HG02798 (cell line): Measurements from ENCODE around the gene JUND.
"Not testable (repeated sequence)": the region's sequence is repeated elsewhere in the genome, so short reads cannot be mapped to it uniquely, and the experiment has no call there.

ENCODE experiments used
- ATAC-seq: cut with Tn5 transposase; IDR thresholded peaks from one replicate; pipeline ENCODE4 v1.9.1; 2021; ENCODE audit warnings: mild to moderate bottlenecking; ENCODE audit not compliant: unreplicated experiment, poor library complexity

Gene JUND

DNA sequence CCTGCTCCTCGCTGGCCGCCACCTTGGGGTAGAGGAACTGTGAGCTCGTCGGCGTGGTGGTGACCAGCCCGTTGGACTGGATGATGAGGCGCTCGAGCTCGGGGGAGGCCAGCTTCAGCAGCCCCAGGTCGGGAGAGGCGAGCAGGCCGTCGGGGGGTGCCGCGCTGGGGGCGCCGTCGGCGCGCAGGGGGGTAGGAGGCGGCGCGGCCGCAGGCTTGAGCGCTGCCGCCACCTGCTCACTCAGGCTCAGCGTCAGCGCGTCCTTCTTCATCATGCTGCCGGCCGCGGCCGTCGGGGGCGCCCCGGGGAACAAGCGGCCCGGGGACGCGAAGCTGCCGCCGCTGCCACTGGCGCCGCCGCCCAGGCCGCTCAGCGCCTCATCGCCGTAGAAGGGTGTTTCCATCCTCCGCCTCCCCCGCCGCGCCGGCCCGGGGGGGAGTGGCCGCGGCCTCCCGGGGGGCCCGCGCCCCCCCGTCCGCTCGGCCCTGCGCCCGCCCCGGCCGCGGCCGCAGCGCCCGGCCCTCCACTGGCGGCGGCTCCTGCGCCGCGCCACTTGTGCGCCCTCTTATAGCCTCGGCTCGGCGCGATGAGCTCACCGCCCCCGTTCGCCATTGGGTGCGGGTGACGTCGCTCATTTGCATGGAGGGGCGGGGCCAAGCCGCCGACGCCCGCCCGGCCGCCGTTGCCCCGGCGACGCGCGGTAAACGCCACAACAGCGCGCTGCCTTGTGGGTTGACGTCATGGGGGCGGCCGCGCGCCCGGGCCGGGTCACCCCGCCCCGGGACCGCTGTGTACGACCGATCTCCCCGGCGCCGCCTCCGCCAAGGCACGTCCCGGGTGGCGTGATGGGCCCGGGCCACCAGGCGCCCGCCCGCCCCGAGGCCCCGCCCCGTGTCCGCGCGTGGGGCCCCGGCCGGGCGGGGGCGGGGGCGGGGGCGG lies at the start of gene JUND:
JUND (minus strand) TSS at position 541 of the 939 bp plus-strand sequence; CDS start at position 403, 138 bp downstream.
- peak; percentile 69 for ATAC-seq

DNA sequence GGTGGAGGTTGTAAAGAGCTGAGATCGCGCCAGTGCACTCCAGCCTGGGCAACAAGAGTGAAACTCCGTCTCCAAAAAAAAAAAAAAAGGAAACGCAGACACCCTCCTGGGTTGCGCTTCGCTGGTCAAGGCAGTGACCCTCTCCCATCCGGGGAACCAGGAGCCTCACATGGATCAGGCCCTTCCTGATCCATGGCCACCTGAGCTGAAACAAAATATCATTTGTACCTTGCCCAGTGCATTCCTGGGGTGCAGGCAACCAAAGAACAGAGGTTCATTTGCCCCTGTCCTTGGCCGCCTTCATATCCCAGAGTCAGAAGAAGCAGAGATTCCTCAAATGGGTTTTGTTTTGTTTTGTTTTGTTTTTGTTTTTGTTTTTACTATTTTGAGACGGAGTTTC lies 49.4 kb upstream of the JUND start:
- ATAC-seq = no peak

DNA sequence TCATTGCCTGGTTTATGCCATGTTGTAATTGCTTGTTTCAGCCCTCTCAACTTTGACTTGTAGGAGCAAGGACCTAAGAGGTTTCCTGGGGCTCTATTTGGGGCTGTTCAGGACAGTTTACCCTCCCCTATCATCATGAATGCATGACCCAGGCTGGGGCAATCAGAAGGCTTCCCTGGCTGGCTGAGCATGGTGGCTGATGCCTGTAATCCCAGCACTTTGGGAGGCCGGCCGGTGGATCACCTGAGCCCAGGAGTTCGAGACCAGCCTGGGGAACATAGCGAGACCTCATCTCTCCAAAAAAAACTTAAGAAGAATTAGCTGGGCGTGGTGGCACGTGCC lies 47.6 kb upstream of the JUND start:
- ATAC-seq = no peak

DNA sequence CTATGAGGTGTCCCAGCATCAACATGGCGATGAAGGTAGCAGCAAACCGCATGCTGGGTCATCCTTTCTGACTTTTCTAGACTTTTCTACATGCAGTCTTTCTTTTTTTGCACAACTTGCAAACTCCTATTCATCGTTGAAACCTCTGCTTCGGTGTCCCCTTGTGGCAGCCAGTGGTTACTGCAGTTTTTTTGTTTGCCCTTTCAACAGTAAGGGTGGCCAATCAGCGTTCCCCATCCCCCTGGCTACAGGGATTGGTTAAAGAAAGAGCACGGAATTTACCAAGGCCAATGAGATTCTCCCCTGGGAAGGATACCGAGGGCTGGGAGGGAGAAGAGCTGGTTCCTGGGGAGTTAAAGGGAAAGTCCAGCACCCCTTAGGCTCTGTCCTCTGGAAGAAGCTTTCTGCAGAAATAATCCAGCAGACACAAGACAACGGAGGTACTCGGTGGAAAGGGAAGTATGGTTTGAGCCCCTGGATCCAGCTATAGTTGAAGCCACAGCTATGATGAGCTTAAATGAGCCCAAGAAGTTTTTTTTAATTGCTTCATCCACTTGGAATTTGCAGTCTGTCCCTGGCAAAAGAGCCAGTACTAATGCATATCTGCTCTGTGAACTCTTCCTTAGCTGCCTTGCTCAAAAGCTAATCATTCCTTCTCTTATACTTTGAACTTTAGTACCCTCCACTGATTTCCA lies 47.1 kb upstream of the JUND start:
- ATAC-seq = peak; percentile 94

DNA sequence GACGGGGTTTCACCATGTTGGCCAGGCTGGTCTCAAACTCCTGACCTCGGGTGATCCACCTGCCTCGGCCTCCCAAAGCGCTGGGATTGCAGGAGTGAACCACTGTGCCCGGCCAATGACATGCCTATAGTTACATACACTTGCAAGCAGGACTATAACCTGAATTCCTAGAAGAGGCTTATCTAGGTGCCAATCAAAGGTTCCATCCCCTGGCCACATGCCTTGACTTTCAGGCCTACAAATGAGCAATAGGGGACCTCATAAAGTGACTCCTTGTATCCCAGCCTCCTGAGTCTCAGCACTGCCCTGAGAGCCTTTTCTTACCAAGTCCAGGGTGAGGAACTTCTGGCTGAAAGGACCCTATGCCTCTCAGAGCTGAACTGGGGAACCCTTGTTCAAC lies 45.4 kb upstream of the JUND start:
- ATAC-seq = no peak

DNA sequence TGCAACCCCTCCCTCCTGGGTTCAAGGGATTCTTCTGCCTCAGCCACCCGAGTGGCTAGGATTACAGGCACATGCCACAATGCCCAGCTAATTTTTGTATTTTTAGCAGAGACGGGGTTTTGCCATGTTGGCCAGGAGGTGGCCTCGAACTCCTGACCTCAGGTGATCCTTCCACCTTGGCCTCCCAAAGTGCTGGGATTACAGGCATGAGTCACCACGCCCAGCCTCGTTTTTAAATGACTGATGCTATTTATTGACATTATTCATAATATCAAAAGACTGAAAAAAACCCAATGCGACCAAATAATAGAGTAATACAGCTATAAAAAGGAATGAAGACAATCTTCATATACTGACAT lies 42.9 kb upstream of the JUND start:
- not testable (repeated sequence) for ATAC-seq

DNA sequence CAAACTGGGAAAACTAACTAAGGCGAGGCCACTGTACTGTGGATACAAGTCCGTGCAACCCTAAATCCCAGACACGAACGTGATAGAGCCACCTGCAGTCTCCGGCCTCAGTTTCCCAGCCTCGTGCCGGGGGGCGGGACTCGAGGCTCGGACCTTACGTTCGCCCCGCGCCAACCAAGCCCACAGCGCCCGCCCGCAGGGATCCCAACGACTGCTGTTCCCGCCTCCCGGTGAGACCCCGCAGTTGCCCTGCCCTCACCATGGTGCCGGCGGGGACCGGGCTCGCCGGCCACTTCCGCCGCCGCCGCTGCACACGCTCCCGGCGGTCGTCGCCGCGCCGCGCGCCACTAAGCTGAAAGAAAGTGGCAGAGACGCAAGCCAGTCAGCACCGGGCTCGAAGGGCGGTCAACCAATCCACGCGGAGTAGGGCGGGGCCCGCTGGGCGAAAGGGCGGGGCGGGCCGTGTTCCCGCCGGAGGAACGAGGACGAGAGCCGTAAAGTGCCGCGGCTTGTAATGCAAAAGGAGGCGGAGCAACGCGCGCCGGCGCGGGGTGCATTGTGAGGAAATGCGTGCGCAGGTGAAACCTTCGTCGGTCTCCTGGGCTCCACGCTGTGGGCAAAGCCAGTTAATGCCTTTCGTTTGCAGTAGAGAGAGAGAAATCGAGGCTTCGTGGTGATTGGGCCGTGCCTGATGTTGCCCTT lies 41.5 kb upstream of the JUND start, which contains the start of gene LSM4:
LSM4 (minus strand) TSS at position 318 of the 702 bp plus-strand sequence; CDS start at position 262, 56 bp downstream.
- ATAC-seq = peak; percentile 95

DNA sequence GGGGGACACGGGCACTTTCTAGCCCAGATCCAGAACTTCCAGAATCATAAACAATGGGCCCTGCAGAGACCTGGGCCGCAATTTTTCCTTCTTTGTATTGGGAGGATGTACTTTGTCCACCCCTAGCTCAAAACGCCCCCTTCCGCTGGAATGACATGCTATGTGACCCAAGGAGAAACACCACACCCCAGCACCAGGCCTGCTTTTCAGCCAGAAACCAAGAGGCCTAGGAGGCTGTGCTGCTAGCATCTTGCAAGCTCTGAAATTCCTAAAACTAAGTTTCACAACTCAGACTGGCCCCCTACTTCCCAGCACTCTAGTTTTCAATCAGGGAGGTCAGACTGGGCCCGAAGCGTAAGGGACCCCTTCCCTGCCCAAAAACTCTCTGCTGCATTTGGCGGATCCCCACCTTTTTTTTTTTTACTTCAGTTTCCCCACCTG lies 40.9 kb upstream of the JUND start:
- ATAC-seq = no peak

DNA sequence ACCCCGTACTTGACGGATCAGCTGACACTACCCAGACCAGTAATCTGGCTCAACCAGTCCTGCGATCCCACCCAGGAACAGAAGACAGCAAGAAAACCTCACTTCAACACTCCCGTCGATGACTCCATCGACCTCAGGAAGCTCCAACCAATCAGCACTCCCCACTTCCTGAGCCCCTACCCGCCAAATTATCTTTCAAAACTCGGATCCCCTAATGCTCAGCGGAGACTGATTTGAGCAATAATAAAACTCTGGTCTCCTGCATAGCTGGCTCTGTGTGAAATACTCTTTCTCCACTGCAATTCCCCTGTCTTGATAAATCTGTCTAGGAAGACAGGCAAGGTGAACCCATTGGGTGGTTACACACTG lies 40.3 kb upstream of the JUND start:
- ATAC-seq = no peak

DNA sequence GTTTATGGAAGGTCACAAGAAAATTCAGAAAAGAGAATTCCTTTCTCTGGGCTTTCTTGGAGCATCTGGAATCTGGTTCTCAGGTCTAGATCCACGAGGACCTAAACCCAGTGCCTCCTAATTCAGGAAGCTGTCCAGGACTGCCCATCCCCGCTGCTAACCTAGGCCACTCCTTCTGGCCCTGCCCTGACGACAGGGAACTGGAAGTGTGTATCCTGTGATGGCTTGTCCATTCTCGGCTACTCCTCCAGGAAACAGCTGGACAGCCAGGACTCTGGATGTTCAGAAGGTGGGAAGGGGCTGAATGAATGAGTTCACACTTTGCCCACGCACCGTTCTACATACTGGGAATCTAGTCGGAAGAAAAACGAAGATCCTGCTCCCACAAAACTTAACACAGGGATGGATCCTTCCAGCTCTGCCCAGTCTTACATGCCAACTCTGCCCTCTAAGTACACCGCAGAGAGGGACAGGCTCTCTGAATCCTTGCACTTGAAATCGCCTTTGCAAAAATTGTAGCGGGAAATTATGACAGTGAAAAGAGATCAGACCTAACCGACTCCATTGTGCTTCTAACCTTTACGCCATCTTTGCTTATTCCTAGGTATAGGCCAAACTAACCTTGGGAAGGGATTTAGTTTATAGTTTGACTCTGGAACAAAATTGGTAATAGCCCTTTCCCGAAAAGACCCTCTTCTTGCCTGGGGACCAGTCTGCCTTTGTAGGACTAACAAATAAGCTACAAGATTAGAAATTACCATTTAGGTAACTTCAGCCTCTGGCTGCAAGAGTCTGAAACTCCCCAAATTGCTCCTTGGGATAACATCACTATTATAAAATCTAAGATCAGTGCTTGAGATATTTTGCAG lies 39.7 kb upstream of the JUND start:
- ATAC-seq = no peak

DNA sequence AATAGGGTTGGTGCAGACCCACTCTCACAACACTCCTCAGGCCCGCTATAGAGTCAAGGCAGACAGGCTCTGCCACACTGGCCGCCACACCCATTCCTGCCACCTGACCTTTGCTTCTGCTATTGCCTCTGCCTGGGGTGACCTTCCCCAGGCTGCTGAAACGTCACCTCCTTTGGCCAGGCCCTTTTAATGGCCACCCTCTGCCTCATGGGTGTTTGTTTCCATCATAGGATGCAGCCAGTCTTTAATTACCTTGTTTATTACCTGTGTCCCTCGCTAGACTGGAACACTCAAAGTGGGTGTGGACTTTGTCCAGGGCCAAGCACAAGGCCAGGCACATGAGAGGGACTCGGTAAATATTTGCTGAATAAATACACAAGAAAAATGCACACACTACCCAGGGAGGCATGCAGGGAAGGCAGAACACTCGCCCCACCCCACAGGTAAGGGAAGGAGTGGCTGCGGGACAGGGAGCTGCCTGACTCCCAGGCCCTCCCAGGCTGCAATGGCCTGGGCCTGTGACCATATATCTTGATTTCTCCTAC lies 38.2 kb upstream of the JUND start:
- ATAC-seq = no peak

DNA sequence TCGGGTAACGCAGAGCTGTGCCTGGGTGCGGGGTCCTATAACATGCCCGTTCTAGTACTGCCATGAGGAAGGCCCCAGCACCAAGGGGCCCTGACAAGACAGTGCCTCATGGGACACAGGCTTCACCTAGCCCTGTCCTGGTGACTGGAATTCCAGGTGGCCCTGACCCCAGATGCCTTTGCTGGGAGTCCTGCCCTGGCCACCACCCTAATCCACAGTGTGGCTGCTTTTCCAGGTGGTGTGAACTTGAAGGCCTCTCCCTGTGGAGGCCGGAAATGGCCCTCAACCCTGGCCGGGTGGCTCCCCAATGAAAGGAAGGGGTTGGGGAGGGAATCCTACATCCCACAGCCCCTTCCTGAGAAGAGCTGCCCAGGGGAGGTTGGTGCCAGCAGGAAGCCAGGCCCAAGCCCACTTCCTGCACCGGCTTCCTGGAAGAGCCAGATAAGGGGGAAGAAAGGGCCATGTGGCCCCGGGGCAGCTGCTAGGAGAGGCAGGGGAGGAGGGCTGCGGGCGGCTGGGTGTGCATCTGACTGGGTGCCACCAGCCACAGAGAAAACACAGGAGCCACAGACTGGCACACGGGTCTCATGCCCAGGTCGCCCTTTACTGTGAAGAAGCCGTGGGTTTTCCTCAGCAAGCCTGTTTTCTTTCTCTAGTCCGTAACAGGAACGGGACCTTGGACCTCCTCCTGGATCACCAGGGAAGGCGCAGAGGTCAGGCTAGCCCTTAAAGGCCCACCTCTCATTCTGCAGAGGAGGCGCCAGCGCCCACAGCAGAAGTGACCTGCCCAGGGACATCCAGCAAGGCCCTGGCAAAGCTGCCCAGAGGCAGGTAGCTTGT lies 36.8 kb upstream of the JUND start:
- ATAC-seq = no peak

DNA sequence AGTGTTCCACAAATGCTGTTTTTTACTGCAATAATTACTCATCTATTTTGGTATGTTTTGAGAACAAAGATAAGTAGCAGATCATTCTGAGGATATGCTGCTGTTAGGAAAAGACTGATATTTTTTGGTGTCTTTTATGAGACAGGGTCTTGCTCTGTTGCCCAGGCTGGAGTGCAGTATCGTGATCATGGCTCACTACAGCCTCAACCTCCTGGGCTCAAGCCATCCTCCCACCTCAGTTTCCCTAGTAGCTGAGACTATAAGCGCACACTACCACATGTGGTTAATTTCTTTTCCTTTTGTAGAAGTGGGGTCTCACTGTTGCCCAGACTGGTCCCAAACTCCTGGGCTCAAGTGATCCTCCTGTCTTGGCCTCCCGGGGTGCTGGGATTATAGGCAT lies 32.0 kb upstream of the JUND start:
- no peak for ATAC-seq

DNA sequence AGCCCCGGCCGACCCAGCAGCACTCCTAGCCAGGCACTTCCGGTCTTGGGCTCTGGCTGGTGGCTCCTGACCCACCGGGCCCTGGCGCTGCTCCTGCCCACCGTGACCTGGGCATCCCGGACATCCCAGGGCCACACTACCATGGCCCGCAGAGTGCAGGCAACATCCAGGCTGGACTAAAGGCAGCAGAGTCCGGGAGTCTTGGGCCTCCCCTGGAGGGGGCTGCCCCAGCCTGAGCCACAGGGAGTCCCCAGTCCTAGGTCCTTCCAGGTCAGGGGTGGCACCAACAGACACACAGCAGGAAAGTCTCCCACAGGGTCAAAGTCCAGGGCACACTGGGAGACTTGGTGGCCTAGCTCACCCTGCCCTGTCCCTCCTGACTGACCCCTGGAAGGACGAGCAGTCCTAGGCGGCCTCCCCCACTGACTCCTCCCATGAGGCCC lies 30.7 kb upstream of the JUND start:
- no peak for ATAC-seq

DNA sequence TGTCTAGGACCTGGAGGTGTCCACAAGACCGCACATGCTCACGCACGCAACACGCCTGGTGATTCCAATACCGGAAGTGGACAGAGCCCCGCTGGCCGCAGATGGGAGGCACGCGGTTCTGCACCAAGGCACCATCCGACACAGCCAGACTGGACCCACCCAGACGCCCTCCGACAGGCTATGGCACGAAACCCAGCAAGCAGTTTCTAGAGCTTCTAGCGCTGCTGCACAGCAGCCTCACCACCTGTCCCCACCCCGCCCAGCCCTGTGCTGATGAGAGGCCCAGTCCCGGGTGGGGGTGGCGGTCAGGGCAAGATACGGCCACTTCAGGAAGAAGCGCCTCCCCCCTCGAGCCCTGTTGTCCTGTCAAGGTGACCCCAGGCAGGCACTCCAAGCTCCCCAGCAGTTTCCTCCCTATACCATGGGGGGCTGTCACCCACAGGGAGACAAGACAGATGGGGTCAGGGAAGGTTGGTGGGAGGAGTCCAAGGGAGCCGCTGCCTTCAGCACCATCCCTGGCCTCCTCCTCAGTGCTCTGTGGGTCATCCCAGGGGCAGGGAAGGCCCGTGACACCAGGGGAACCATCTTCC lies 30.2 kb upstream of the JUND start:
- ATAC-seq = no peak

DNA sequence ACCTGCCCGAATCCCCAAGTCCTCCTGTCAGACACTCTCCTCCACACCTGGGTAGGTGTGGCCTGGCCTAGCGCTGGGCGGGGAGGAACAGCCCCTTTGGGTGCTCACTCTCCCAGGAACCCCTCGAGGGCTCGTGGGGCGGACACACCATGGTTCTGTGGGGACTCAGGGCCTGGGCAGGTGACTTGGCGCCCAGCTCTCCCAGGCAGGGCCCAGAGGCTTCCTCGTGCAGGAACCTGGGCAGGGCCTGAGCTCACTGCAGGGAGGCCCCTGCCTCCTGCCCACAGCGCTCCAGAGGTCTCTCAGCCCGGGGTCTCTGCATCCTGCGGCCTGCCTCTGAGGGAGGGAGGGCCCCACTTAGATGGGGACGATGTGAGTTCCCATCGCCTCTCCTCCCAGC lies 29.5 kb upstream of the JUND start:
- no peak for ATAC-seq

DNA sequence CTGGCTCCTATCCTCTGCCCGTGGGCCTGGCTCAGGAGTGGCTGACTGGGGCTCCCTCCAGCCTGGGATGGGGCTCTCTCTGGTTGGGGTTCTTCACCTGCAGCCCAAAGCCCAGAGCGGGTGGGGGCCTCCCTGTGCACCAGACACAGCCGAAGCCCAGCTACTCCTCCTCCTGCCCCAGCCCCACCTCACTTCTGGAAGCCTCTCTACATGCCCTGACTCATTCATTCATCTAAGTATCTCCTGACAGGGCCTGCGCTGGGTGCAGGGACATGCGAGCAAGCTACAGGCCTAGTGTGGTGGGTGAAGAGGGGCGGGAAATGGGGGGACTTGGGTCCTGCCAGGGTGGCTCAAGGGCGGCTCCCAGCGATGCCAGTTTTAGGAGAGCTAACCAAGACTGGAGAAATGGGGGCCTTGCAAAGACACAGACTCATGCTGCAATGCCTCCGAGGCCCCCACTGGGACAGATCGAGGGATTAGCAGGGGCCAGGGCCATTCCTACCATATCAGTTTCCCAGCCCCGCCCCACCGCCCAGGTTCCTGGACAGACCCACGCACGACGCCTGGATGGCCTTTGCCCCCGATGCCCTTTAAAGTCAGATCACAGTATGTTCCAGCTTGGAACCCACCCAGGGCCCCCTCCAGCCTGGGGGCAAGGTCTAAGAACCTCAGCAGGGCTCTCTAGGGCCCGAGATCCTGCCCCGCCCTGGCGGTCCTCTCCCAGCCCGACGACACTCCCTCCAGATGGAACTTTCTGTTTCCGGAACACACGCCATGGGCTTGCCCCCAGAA lies 28.9 kb upstream of the JUND start:
- no peak for ATAC-seq
